Hepatocyte (in vitro differentiated cells): Measurements from ENCODE around the gene UXS1. TPM values are rescaled to one million over a fixed set of nuclear protein-coding genes. Genes with fewer than 3 reads are reported as not detected.
A peak's percentile ranks its signal among the peaks of the same experiment; 100 is the strongest.

ENCODE experiments used
- DNase-seq: peaks from one replicate; pipeline ENCODE4 v3.0.0-alpha.2; 2016; ENCODE audit warnings: low spot score
- H2AFZ ChIP-seq: fragments of 200-600 bp; sonication (generic); 2 replicates; pipeline ENCODE4 v1.6.0; 2016; ENCODE audit warnings: antibody characterized with exemption, mild to moderate bottlenecking
- H3K27ac ChIP-seq: fragments of 200-600 bp; sonication (generic); 2 replicates; pipeline ENCODE4 v1.5.1; 2016; ENCODE audit warnings: mild to moderate bottlenecking
- H3K27me3 ChIP-seq: fragments of 200-600 bp; sonication (generic); 2 replicates; pipeline ENCODE4 v1.6.1; 2016
- H3K36me3 ChIP-seq: fragments of 200-600 bp; sonication (generic); replicated peaks from 2 replicates; pipeline ENCODE4 v1.5.1; 2016; ENCODE audit warnings: low read depth; ENCODE audit not compliant: insufficient read depth
- H3K4me1 ChIP-seq: fragments of 200-600 bp; sonication (generic); 2 replicates; pipeline ENCODE4 v1.5.1; 2016; ENCODE audit warnings: mild to moderate bottlenecking, moderate library complexity; ENCODE audit not compliant: insufficient read depth
- H3K4me2 ChIP-seq: fragments of 200-600 bp; sonication (generic); 2 replicates; pipeline ENCODE4 v1.6.0; 2016
- H3K4me3 ChIP-seq: fragments of 200-600 bp; sonication (generic); 2 replicates; pipeline ENCODE4 v1.5.1; 2016; ENCODE audit warnings: mild to moderate bottlenecking
- H3K79me2 ChIP-seq: fragments of 200-600 bp; sonication (generic); 2 replicates; pipeline ENCODE4 v1.6.0; 2017; ENCODE audit warnings: mild to moderate bottlenecking
- H3K9me2 ChIP-seq: fragments of 200-600 bp; sonication (generic); replicated peaks from 2 replicates; pipeline ENCODE4 v1.6.0; 2017; ENCODE audit warnings: mild to moderate bottlenecking; ENCODE audit not compliant: insufficient read depth
- H3K9me3 ChIP-seq: fragments of 200-600 bp; sonication (generic); 2 replicates; pipeline ENCODE4 v1.5.1; 2016; ENCODE audit warnings: low read depth, mild to moderate bottlenecking
- H4K20me1 ChIP-seq: fragments of 200-600 bp; sonication (generic); 2 replicates; pipeline ENCODE4 v1.6.0; 2016; ENCODE audit warnings: mild to moderate bottlenecking; ENCODE audit not compliant: insufficient read depth, poor library complexity, severe bottlenecking
- CTCF ChIP-seq: fragments of 200-600 bp; sonication (generic); IDR thresholded peaks from 2 replicates; pipeline ENCODE4 v1.5.1; 2016; ENCODE audit warnings: antibody characterized with exemption, mild to moderate bottlenecking; ENCODE audit not compliant: poor library complexity
- EZH2 ChIP-seq: fragments of 200-600 bp; sonication (generic); IDR thresholded peaks from 2 replicates; pipeline ENCODE4 v1.6.1; 2016; ENCODE audit warnings: antibody characterized with exemption, mild to moderate bottlenecking, borderline replicate concordance
- EZH2phosphoT487 ChIP-seq: fragments of 200-600 bp; sonication (generic); IDR thresholded peaks from one replicate; pipeline ENCODE4 v1.6.1; 2018; ENCODE audit warnings: antibody characterized with exemption, mild to moderate bottlenecking, low read depth, moderate library complexity; ENCODE audit not compliant: unreplicated experiment, severe bottlenecking
- WGBS: methylation state at CpG from one replicate; pipeline ENCODE4 v1.1.6; 2016; ENCODE audit warnings: low lambda C conversion rate; ENCODE audit errors: missing lambda C conversion rate; 5-methylcytosine and 5-hydroxymethylcytosine counted together
- polyA plus RNA-seq: library from polyadenylated mRNA; unstranded; fragments of >200 nt; fragmentation: Nextera tagmentation; extraction: Ambion mirVana; gene quantifications from 2 replicates; pipeline ENCODE4 v1.2.1, GENCODE V29; 2016
- total RNA-seq: library from RNA; depleted of rRNA; stranded (reverse); fragments of >200 nt; gene quantifications from 2 replicates; pipeline ENCODE4 v1.2.3, GENCODE V29; 2014

UXS1 gene
- total and polyA plus RNA-seq, 2 experiments from 2014 or later = 46.5 to 83.2 TPM

- H3K9me2 ChIP-seq = no peaks in the 10 kb centered on the region
- no peaks in the 10 kb centered on the region for H4K20me1 ChIP-seq
- WGBS = 87% methylated on average over 4 of the region's 4 CpGs
- no peak overlapping the region for H2AFZ ChIP-seq
- peak overlapping the region; percentile 84 for H3K27ac ChIP-seq
- DNase-seq = no peak
- H3K36me3 ChIP-seq = no peaks in the 10 kb centered on the region
- no peak overlapping the region for H3K4me2 ChIP-seq
- peaks cover 31% of the 10 kb centered on the region for H3K4me1 ChIP-seq
- no peak for TF ChIP-seq CTCF
- TF ChIP-seq EZH2 = no peak
- no peak for TF ChIP-seq EZH2phosphoT487
- no peak overlapping the region for H3K4me3 ChIP-seq
- H3K9me3 ChIP-seq = no peaks in the 10 kb centered on the region
- peaks cover 15% of the 10 kb centered on the region for H3K79me2 ChIP-seq
- H3K27me3 ChIP-seq = no peaks in the 10 kb centered on the region
Observed at GRCh38 chr2:106161341-106161740, 32.8 kb downstream of the UXS1 start.

- H4K20me1 ChIP-seq = no peaks in the 10 kb centered on the region
- no peaks in the 10 kb centered on the region for H3K9me3 ChIP-seq
- peaks cover 31% of the 10 kb centered on the region for H3K4me1 ChIP-seq
- peaks cover 9% of the 10 kb centered on the region for H3K79me2 ChIP-seq
- H2AFZ ChIP-seq = no peak overlapping the region
- H3K9me2 ChIP-seq = no peaks in the 10 kb centered on the region
- no peaks in the 10 kb centered on the region for H3K27me3 ChIP-seq
- H3K36me3 ChIP-seq = peaks cover 2% of the 10 kb centered on the region
- H3K4me3 ChIP-seq = no peak overlapping the region
- peak overlapping the region; percentile 84 for H3K27ac ChIP-seq
- TF ChIP-seq EZH2phosphoT487 (no peak), EZH2 (no peak), CTCF (no peak)
- WGBS = 83% methylated on average over 6 of the region's 6 CpGs
- no peak for DNase-seq
- H3K4me2 ChIP-seq = no peak overlapping the region
Observed at GRCh38 chr2:106160786-106161261, 33.3 kb downstream of the UXS1 start.

- H3K27ac ChIP-seq = peak overlapping the region; percentile 84
Observed at GRCh38 chr2:106159866-106160785, 34.0 kb downstream of the UXS1 start.

More at GRCh38 chr2:106159866-106160785, 34.0 kb downstream of the UXS1 start:
- TF ChIP-seq CTCF (no peak), EZH2 (no peak), EZH2phosphoT487 (no peak)
- WGBS = 76% methylated on average over 31 of the region's 31 CpGs
- Histone ChIP-seq H3K36me3 (peaks cover 5% of the 10 kb centered on the region), H3K27me3 (no peaks in the 10 kb centered on the region), H3K9me3 (no peaks in the 10 kb centered on the region), H2AFZ (no peak overlapping the region), H3K9me2 (no peaks in the 10 kb centered on the region), H3K4me3 (no peak overlapping the region), H3K79me2 (peaks cover 8% of the 10 kb centered on the region), H3K4me1 (peaks cover 31% of the 10 kb centered on the region), H4K20me1 (no peaks in the 10 kb centered on the region), H3K4me2 (no peak overlapping the region)
- no peak for DNase-seq
